ENCODE data around the gene ADGRB3.
"Not testable (repeated sequence)": the region's sequence is repeated elsewhere in the genome, so short reads cannot be mapped to it uniquely, and the experiment has no call there.

ADGRB3 gene

GRCh38 chr6:69370763-69371162 lies 735.7 kb downstream of the ADGRB3 start:
- no peak for FAIRE-seq

GRCh38 chr6:69378326-69378725 lies 743.2 kb downstream of the ADGRB3 start:
- no peak for FAIRE-seq

- no peak for FAIRE-seq
Observed at GRCh38 chr6:69379518-69379917, 744.4 kb downstream of the ADGRB3 start.

- no peak for FAIRE-seq
Observed at GRCh38 chr6:69383627-69384026, 748.5 kb downstream of the ADGRB3 start.

GRCh38 chr6:69386426-69386825 lies 751.3 kb downstream of the ADGRB3 start:
- FAIRE-seq: no peak

GRCh38 chr6:69390125-69390524 lies 755.0 kb downstream of the ADGRB3 start:
- no peak for FAIRE-seq

- no peak for FAIRE-seq
Observed at GRCh38 chr6:69391106-69391505, 756.0 kb downstream of the ADGRB3 start.

GRCh38 chr6:69392745-69393144 lies 757.7 kb downstream of the ADGRB3 start:
- FAIRE-seq: no peak

- FAIRE-seq: no peak
Observed at GRCh38 chr6:69398311-69398710, 763.2 kb downstream of the ADGRB3 start.

- no peak for FAIRE-seq
Observed at GRCh38 chr6:69398729-69399128, 763.6 kb downstream of the ADGRB3 start.

GRCh38 chr6:69408886-69409285 lies 773.8 kb downstream of the ADGRB3 start:
- no peak for FAIRE-seq

GRCh38 chr6:69416776-69417175 lies 781.7 kb downstream of the ADGRB3 start:
- FAIRE-seq: no peak

- FAIRE-seq: no peak
Observed at GRCh38 chr6:69421269-69421668, 786.2 kb downstream of the ADGRB3 start.

GRCh38 chr6:69422020-69422419 lies 786.9 kb downstream of the ADGRB3 start:
- no peak for FAIRE-seq

- no peak for FAIRE-seq
Observed at GRCh38 chr6:69422475-69422874, 787.4 kb downstream of the ADGRB3 start.

- no peak for FAIRE-seq
Observed at GRCh38 chr6:69423785-69424184, 788.7 kb downstream of the ADGRB3 start.

- FAIRE-seq: no peak
Observed at GRCh38 chr6:69424581-69424980, 789.5 kb downstream of the ADGRB3 start.

- FAIRE-seq: no peak
Observed at GRCh38 chr6:69427882-69428281, 792.8 kb downstream of the ADGRB3 start.

- not testable (repeated sequence) for FAIRE-seq
Observed at GRCh38 chr6:69432168-69432567, 797.1 kb downstream of the ADGRB3 start.

GRCh38 chr6:69433116-69433515 lies 798.0 kb downstream of the ADGRB3 start:
- not testable (repeated sequence) for FAIRE-seq

GRCh38 chr6:69438113-69438512 lies 803.0 kb downstream of the ADGRB3 start:
- FAIRE-seq: no peak
